HL-60 (cell line): Measurements from ENCODE around the gene FCHSD2.

Experiments used
- DNase-seq, 2 experiments: peaks; one replicate each; pipeline ENCODE4 v3.0.0-alpha.2; 2010 to 2020; ENCODE audit warnings: low read depth in 1 of 2, low spot score in 1 of 2
- H3K27ac ChIP-seq: fragments of 250-450 bp; sonication (Bioruptor Pico); replicated peaks from 2 replicates; pipeline ENCODE4 v1.5.1; 2020; ENCODE audit warnings: mild to moderate bottlenecking, moderate library complexity
- H3K27me3 ChIP-seq: fragments of 250-450 bp; sonication (Bioruptor Pico); 2 replicates; pipeline ENCODE4 v1.5.1; 2021; ENCODE audit warnings: mild to moderate bottlenecking, moderate library complexity; ENCODE audit not compliant: insufficient read depth, poor library complexity, severe bottlenecking
- H3K4me3 ChIP-seq: replicated peaks from 2 replicates; pipeline ENCODE4 v1.5.1; 2011; ENCODE audit warnings: mild to moderate bottlenecking, control low read depth, low read length; ENCODE audit not compliant: insufficient read depth
- GABPA ChIP-seq: IDR thresholded peaks from 2 replicates; pipeline ENCODE4 v1.6.1; 2012; ENCODE audit warnings: low read depth
- POLR2AphosphoS5 ChIP-seq: IDR thresholded peaks from 2 replicates; pipeline ENCODE4 v1.6.1; 2012; ENCODE audit warnings: low read depth
- SPI1 ChIP-seq: IDR thresholded peaks from 2 replicates; pipeline ENCODE4 v1.6.1; 2012; ENCODE audit warnings: low read depth, mild to moderate bottlenecking, borderline replicate concordance
- TF ChIP-seq, protein P1 (sequence below): IDR thresholded peaks from one replicate; pipeline ENCODE4 v1.5.1; 2011; ENCODE audit warnings: low read length, control low read depth, inconsistent platforms; ENCODE audit not compliant: insufficient read depth
- TF ChIP-seq, protein P2 (sequence below): IDR thresholded peaks from 2 replicates; pipeline ENCODE4 v1.6.1; 2012; ENCODE audit warnings: low read depth; ENCODE audit not compliant: insufficient replicate concordance

Gene FCHSD2

DNA sequence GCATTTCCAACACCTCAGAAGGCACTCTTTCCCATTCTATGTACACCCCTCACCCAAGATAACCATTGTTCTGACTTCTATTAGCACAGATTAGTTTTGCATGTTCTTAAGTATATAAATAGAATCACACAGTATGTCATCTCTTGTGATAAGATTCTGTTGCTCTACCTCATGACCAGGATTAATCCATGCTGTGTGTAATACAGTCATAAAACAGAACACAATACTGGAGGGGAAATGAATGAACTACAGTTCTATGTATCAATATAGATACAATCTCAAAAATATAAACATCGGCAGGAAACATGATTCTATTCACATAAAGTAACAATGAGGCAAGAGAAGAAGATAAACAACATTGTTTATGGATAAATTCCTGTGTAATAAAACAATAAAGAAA is 176.4 kb downstream of the FCHSD2 start:
- Histone ChIP-seq H3K27ac (no peak overlapping the region), H3K27me3 (no peaks in the 10 kb centered on the region), H3K4me3 (no peak overlapping the region)
- no peak for DNase-seq
- TF ChIP-seq, protein P1, sequence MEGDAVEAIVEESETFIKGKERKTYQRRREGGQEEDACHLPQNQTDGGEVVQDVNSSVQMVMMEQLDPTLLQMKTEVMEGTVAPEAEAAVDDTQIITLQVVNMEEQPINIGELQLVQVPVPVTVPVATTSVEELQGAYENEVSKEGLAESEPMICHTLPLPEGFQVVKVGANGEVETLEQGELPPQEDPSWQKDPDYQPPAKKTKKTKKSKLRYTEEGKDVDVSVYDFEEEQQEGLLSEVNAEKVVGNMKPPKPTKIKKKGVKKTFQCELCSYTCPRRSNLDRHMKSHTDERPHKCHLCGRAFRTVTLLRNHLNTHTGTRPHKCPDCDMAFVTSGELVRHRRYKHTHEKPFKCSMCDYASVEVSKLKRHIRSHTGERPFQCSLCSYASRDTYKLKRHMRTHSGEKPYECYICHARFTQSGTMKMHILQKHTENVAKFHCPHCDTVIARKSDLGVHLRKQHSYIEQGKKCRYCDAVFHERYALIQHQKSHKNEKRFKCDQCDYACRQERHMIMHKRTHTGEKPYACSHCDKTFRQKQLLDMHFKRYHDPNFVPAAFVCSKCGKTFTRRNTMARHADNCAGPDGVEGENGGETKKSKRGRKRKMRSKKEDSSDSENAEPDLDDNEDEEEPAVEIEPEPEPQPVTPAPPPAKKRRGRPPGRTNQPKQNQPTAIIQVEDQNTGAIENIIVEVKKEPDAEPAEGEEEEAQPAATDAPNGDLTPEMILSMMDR = no peak

DNA sequence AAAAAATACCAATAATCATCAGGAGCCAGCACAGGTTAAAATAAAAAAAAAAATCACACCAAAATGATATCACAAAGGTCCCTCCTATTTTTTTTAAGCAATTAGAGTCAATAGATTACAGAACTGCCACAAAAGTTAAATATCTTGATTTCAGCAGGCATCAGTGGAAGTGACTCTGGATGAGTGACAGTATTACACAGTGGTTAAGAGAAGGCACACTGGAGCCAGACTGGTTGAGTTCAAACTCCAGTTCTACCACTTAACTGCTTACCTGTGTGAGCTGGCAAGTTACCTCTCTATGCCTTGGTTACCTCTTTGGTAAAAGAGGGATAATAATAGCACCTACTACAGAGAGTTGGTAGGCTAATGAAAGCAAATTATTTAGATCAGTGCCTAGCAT is 179.4 kb downstream of the FCHSD2 start:
- H3K27me3 ChIP-seq = no peaks in the 10 kb centered on the region
- TF ChIP-seq GABPA = no peak
- no peak for TF ChIP-seq SPI1
- TF ChIP-seq, protein P2, sequence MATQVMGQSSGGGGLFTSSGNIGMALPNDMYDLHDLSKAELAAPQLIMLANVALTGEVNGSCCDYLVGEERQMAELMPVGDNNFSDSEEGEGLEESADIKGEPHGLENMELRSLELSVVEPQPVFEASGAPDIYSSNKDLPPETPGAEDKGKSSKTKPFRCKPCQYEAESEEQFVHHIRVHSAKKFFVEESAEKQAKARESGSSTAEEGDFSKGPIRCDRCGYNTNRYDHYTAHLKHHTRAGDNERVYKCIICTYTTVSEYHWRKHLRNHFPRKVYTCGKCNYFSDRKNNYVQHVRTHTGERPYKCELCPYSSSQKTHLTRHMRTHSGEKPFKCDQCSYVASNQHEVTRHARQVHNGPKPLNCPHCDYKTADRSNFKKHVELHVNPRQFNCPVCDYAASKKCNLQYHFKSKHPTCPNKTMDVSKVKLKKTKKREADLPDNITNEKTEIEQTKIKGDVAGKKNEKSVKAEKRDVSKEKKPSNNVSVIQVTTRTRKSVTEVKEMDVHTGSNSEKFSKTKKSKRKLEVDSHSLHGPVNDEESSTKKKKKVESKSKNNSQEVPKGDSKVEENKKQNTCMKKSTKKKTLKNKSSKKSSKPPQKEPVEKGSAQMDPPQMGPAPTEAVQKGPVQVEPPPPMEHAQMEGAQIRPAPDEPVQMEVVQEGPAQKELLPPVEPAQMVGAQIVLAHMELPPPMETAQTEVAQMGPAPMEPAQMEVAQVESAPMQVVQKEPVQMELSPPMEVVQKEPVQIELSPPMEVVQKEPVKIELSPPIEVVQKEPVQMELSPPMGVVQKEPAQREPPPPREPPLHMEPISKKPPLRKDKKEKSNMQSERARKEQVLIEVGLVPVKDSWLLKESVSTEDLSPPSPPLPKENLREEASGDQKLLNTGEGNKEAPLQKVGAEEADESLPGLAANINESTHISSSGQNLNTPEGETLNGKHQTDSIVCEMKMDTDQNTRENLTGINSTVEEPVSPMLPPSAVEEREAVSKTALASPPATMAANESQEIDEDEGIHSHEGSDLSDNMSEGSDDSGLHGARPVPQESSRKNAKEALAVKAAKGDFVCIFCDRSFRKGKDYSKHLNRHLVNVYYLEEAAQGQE = no peak
- no peak for TF ChIP-seq POLR2AphosphoS5
- TF ChIP-seq, protein P1 = no peak
- H3K27ac ChIP-seq = no peak overlapping the region
- no peak overlapping the region for H3K4me3 ChIP-seq
- no peak for DNase-seq

DNA sequence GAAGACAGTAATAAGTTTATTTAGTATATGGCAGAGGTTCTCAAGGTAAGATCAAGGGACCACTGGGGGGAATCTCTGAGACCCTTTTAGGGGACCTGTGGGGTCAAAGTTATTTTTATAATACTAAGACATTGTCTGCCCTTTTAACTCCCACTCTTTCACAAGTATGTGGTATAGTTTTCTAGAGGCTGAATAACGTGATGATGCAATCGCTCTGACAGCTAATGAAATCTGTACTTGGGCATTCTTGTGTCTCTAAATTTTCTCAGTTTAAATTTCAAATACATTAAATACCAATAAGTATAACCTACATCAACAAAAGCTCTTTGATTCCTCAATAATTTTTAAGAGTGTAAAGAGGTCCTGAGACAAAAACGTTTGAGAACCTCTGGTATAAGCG is 180.0 kb downstream of the FCHSD2 start:
- H3K4me3 ChIP-seq = no peak overlapping the region
- TF ChIP-seq, protein P1 = no peak
- TF ChIP-seq POLR2AphosphoS5 = no peak
- no peak for TF ChIP-seq SPI1
- no peak for TF ChIP-seq GABPA
- peak; percentile 40 to 54 for DNase-seq

DNA sequence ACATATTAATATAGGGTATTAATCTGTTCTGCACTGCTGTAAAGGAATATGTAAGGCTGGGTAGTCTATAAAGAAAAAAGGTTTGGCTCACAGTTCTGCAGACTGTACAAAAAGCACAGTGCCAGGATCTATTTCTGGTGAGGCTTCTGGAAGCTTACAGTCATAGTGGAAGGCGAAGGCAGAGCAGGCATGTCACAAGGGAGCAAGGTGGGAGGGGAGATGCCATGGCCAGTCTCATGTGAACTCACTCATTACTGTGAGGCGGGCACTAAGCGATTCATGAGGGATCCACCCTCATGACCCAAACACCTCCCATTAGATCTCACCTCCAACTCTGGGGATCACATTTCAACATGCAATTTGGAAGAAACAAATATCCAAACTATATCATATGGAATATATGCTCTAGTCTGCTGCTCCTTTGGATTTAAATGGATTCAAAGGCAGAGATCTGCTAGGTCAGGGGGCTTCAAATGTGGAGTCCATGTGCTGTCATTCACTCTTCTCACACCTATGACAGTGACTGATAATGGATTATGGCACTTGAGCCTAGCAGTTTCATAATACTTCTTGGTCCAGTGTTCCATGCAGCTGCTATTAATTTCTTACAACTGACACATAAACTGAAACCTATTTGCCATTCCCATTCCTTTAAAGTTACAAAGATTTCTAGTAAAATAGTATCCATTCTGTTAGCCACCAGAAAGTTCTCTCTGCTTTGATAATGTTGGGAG is 182.0 kb downstream of the FCHSD2 start:
- TF ChIP-seq GABPA = no peak
- TF ChIP-seq, protein P2 = no peak
- TF ChIP-seq POLR2AphosphoS5 = no peak
- TF ChIP-seq, protein P1 = no peak
- no peak for TF ChIP-seq SPI1
- H3K4me3 ChIP-seq = no peak overlapping the region
- no peak for DNase-seq
- no peak overlapping the region for H3K27ac ChIP-seq
- H3K27me3 ChIP-seq = no peaks in the 10 kb centered on the region

More for the DNA sequence above, 180.0 kb downstream of the FCHSD2 start:
- Histone ChIP-seq H3K27me3 (no peaks in the 10 kb centered on the region), H3K27ac (no peak overlapping the region; the same call in 1 of the 2 replicates)
